ENCODE measurements around the gene THSD4. TPM values are rescaled to one million over a fixed set of nuclear protein-coding genes. Genes with fewer than 3 reads are reported as not detected.

THSD4 gene
- total and polyA plus RNA-seq, 5 donors from 2014 or later: not detected

- H3K27me3 Mint-ChIP-seq: peaks cover 14% of the 10 kb centered on the region
- Histone ChIP-seq H3K27ac (ENCODE audit: insufficient read depth, low read length, poor library complexity, severe bottlenecking) (no peak overlapping the region), H3K4me3 (ENCODE audit: low read depth, low read length) (no peak overlapping the region), H3K27me3 (ENCODE audit: control insufficient read depth, insufficient read depth, low read length) (no peaks in the 10 kb centered on the region), H3K36me3 (ENCODE audit: control insufficient read depth, insufficient read depth, low read length) (no peaks in the 10 kb centered on the region), H3K9me3 (ENCODE audit: control insufficient read depth in 2 of 2, low read length in 2 of 2) (no peaks in the 10 kb centered on the region), H3K4me1 (ENCODE audit: control insufficient read depth, insufficient read depth, low read length, poor library complexity, severe bottlenecking) (no peaks in the 10 kb centered on the region)
- H3K4me3 Mint-ChIP-seq: no peak overlapping the region
- no peak for ATAC-seq (ENCODE audit: low read depth in 2 of 2)
- H3K4me1 Mint-ChIP-seq: no peaks in the 10 kb centered on the region
- H3K27ac Mint-ChIP-seq: no peak overlapping the region
- DNase-seq: no peak
- peaks cover 0 to 4% (median 0%) of the 10 kb centered on the region in 7 donors for H3K9me3 Mint-ChIP-seq
- H3K36me3 Mint-ChIP-seq: no peaks in the 10 kb centered on the region
These were observed 381.2 kb downstream of the THSD4 start for GRCh38 chr15:71496336-71496955.

- H3K4me3 Mint-ChIP-seq: no peak overlapping the region
- no peaks in the 10 kb centered on the region for H3K9me3 ChIP-seq (ENCODE audit: control insufficient read depth in 2 of 2, low read length in 2 of 2)
- H3K36me3 ChIP-seq (ENCODE audit: control insufficient read depth, insufficient read depth, low read length): no peaks in the 10 kb centered on the region
- peaks cover 0 to 6% (median 1%) of the 10 kb centered on the region in 7 donors for H3K9me3 Mint-ChIP-seq
- no peak for DNase-seq
- H3K4me1 ChIP-seq (ENCODE audit: control insufficient read depth, insufficient read depth, low read length, poor library complexity, severe bottlenecking): no peaks in the 10 kb centered on the region
- no peak overlapping the region for H3K27ac Mint-ChIP-seq
- no peak for ATAC-seq (ENCODE audit: low read depth in 2 of 2)
- no peak overlapping the region for H3K4me3 ChIP-seq (ENCODE audit: low read depth, low read length)
- peaks cover 3% of the 10 kb centered on the region for H3K27me3 ChIP-seq (ENCODE audit: control insufficient read depth, insufficient read depth, low read length)
- H3K27me3 Mint-ChIP-seq: peaks cover 9% of the 10 kb centered on the region
- no peak overlapping the region for H3K27ac ChIP-seq (ENCODE audit: insufficient read depth, low read length, poor library complexity, severe bottlenecking)
- no peaks in the 10 kb centered on the region for H3K36me3 Mint-ChIP-seq
- H3K4me1 Mint-ChIP-seq: no peaks in the 10 kb centered on the region
These were observed 386.2 kb downstream of the THSD4 start for GRCh38 chr15:71501344-71502076.

GRCh38 chr15:71502077-71502432 is 386.8 kb downstream of the THSD4 start:
- no peaks in the 10 kb centered on the region for H3K36me3 ChIP-seq (ENCODE audit: control insufficient read depth, insufficient read depth, low read length)
- Mint-ChIP-seq H3K9me3 (peaks cover 0 to 7% (median 1%) of the 10 kb centered on the region in 7 donors), H3K36me3 (no peaks in the 10 kb centered on the region), H3K4me3 (no peak overlapping the region), H3K27me3 (peaks cover 9% of the 10 kb centered on the region), H3K27ac (no peak overlapping the region), H3K4me1 (no peaks in the 10 kb centered on the region)
- no peaks in the 10 kb centered on the region for H3K9me3 ChIP-seq (ENCODE audit: control insufficient read depth in 2 of 2, low read length in 2 of 2)
- H3K4me3 ChIP-seq (ENCODE audit: low read depth, low read length): no peak overlapping the region
- H3K27me3 ChIP-seq (ENCODE audit: control insufficient read depth, insufficient read depth, low read length): peaks cover 3% of the 10 kb centered on the region
- DNase-seq: no peak
- no peaks in the 10 kb centered on the region for H3K4me1 ChIP-seq (ENCODE audit: control insufficient read depth, insufficient read depth, low read length, poor library complexity, severe bottlenecking)
- ATAC-seq (ENCODE audit: low read depth in 2 of 2): no peak
- H3K27ac ChIP-seq (ENCODE audit: insufficient read depth, low read length, poor library complexity, severe bottlenecking): no peak overlapping the region

GRCh38 chr15:71505962-71506361 is 390.7 kb downstream of the THSD4 start:
- ATAC-seq (ENCODE audit: low read depth in 2 of 2) (no peak), DNase-seq (no peak)
- no peaks in the 10 kb centered on the region for H3K4me1 ChIP-seq (ENCODE audit: control insufficient read depth, insufficient read depth, low read length, poor library complexity, severe bottlenecking)
- Mint-ChIP-seq H3K4me1 (no peaks in the 10 kb centered on the region), H3K27me3 (peaks cover 16% of the 10 kb centered on the region), H3K27ac (no peak overlapping the region), H3K36me3 (no peaks in the 10 kb centered on the region), H3K9me3 (peaks cover 0 to 7% (median 2%) of the 10 kb centered on the region in 7 donors), H3K4me3 (no peak overlapping the region)
- peaks cover 6% of the 10 kb centered on the region for H3K27me3 ChIP-seq (ENCODE audit: control insufficient read depth, insufficient read depth, low read length)
- no peaks in the 10 kb centered on the region for H3K9me3 ChIP-seq (ENCODE audit: control insufficient read depth in 2 of 2, low read length in 2 of 2)
- no peaks in the 10 kb centered on the region for H3K36me3 ChIP-seq (ENCODE audit: control insufficient read depth, insufficient read depth, low read length)
- no peak overlapping the region for H3K4me3 ChIP-seq (ENCODE audit: low read depth, low read length)
- no peak overlapping the region for H3K27ac ChIP-seq (ENCODE audit: insufficient read depth, low read length, poor library complexity, severe bottlenecking)

- Histone ChIP-seq H3K4me1 (ENCODE audit: control insufficient read depth, insufficient read depth, low read length, poor library complexity, severe bottlenecking) (no peaks in the 10 kb centered on the region), H3K27me3 (ENCODE audit: control insufficient read depth, insufficient read depth, low read length) (peaks cover 6% of the 10 kb centered on the region), H3K9me3 (ENCODE audit: control insufficient read depth in 2 of 2, low read length in 2 of 2) (no peaks in the 10 kb centered on the region), H3K27ac (ENCODE audit: insufficient read depth, low read length, poor library complexity, severe bottlenecking) (no peak overlapping the region), H3K4me3 (ENCODE audit: low read depth, low read length) (no peak overlapping the region), H3K36me3 (ENCODE audit: control insufficient read depth, insufficient read depth, low read length) (no peaks in the 10 kb centered on the region)
- Mint-ChIP-seq H3K4me1 (no peaks in the 10 kb centered on the region), H3K36me3 (no peaks in the 10 kb centered on the region), H3K27ac (no peak overlapping the region), H3K27me3 (peaks cover 18% of the 10 kb centered on the region), H3K4me3 (no peak overlapping the region), H3K9me3 (peaks cover 0 to 5% (median 2%) of the 10 kb centered on the region in 7 donors)
- DNase-seq: no peak
- no peak for ATAC-seq (ENCODE audit: low read depth in 2 of 2)
These were observed 391.7 kb downstream of the THSD4 start for GRCh38 chr15:71506946-71507345.

- Mint-ChIP-seq H3K4me1 (no peaks in the 10 kb centered on the region), H3K27ac (no peak overlapping the region), H3K4me3 (no peak overlapping the region), H3K27me3 (peaks cover 10% of the 10 kb centered on the region), H3K9me3 (peaks cover 0 to 4% (median 2%) of the 10 kb centered on the region in 7 donors), H3K36me3 (no peaks in the 10 kb centered on the region)
- no peak for ATAC-seq (ENCODE audit: low read depth in 2 of 2)
- Histone ChIP-seq H3K36me3 (ENCODE audit: control insufficient read depth, insufficient read depth, low read length) (no peaks in the 10 kb centered on the region), H3K9me3 (ENCODE audit: control insufficient read depth in 2 of 2, low read length in 2 of 2) (no peaks in the 10 kb centered on the region), H3K4me3 (ENCODE audit: low read depth, low read length) (no peak overlapping the region), H3K27me3 (ENCODE audit: control insufficient read depth, insufficient read depth, low read length) (peaks cover 9% of the 10 kb centered on the region), H3K27ac (ENCODE audit: insufficient read depth, low read length, poor library complexity, severe bottlenecking) (no peak overlapping the region), H3K4me1 (ENCODE audit: control insufficient read depth, insufficient read depth, low read length, poor library complexity, severe bottlenecking) (no peaks in the 10 kb centered on the region)
- DNase-seq: no peak
These were observed 392.9 kb downstream of the THSD4 start for GRCh38 chr15:71508081-71508682.

- H3K36me3 Mint-ChIP-seq: no peaks in the 10 kb centered on the region
- ATAC-seq (ENCODE audit: low read depth in 2 of 2) (no peak), DNase-seq (no peak)
- peaks cover 10% of the 10 kb centered on the region for H3K27me3 Mint-ChIP-seq
- Histone ChIP-seq H3K27ac (ENCODE audit: insufficient read depth, low read length, poor library complexity, severe bottlenecking) (no peak overlapping the region), H3K4me3 (ENCODE audit: low read depth, low read length) (no peak overlapping the region), H3K9me3 (ENCODE audit: control insufficient read depth in 2 of 2, low read length in 2 of 2) (no peaks in the 10 kb centered on the region), H3K27me3 (ENCODE audit: control insufficient read depth, insufficient read depth, low read length) (peaks cover 9% of the 10 kb centered on the region), H3K4me1 (ENCODE audit: control insufficient read depth, insufficient read depth, low read length, poor library complexity, severe bottlenecking) (no peaks in the 10 kb centered on the region), H3K36me3 (ENCODE audit: control insufficient read depth, insufficient read depth, low read length) (no peaks in the 10 kb centered on the region)
- no peaks in the 10 kb centered on the region for H3K4me1 Mint-ChIP-seq
- H3K9me3 Mint-ChIP-seq: peaks cover 0 to 4% (median 2%) of the 10 kb centered on the region in 7 donors
- no peak overlapping the region for H3K4me3 Mint-ChIP-seq
- H3K27ac Mint-ChIP-seq: no peak overlapping the region
These were observed 393.9 kb downstream of the THSD4 start for GRCh38 chr15:71509139-71509538.
